K562 (cell line): Measurements from ENCODE around the gene SPTBN4. TPM values are rescaled to one million over a fixed set of nuclear protein-coding genes. Genes with fewer than 3 reads are reported as not detected.

Source experiments
- BRD4 ChIP-seq: fragments of 200-600 bp; sonication (generic); IDR thresholded peaks from 2 replicates; pipeline ENCODE4 v1.6.1; 2017; ENCODE audit warnings: inconsistent platforms
- CBFB ChIP-seq: sonication (generic); formaldehyde crosslinking; IDR thresholded peaks from 2 replicates; pipeline ENCODE4 v1.4.0; 2020; ENCODE audit warnings: mild to moderate bottlenecking, missing genetic modification reagents
- CC2D1A ChIP-seq: fragments of 450-650 bp; IDR thresholded peaks from 2 replicates; pipeline ENCODE4 v1.6.1; 2017; ENCODE audit warnings: mild to moderate bottlenecking
- EGR1 ChIP-seq: fragments of 450-650 bp; conservative IDR thresholded peaks from 2 replicates; pipeline ENCODE4 v1.6.1; 2017; ENCODE audit warnings: mild to moderate bottlenecking
- GABPB1 ChIP-seq: sonication (generic); formaldehyde crosslinking; IDR thresholded peaks from 2 replicates; pipeline ENCODE4 v1.8.0; 2022; ENCODE audit warnings: mild to moderate bottlenecking, missing genetic modification reagents
- HDGF ChIP-seq: fragments of 450-650 bp; IDR thresholded peaks from 2 replicates; pipeline ENCODE4 v1.6.1; 2016
- ID3 ChIP-seq, 2 experiments: fragments of 250-450 bp in 1 of 2; fragments of 450-650 bp in 1 of 2; sonication (Bioruptor Pico) in 1 of 2; IDR thresholded peaks; 2 replicates each; pipeline versions ENCODE4 v1.6.1 to v1.8.0; 2016 to 2021; ENCODE audit warnings: mild to moderate bottlenecking in 2 of 2, moderate library complexity in 2 of 2, missing compliant biosample characterization in 1 of 2, missing genetic modification characterization in 1 of 2
- KDM1A ChIP-seq, 2 experiments: fragments of 450-650 bp; IDR thresholded peaks; 2 replicates each; pipeline ENCODE4 v1.6.1; 2016; ENCODE audit warnings: mild to moderate bottlenecking in 2 of 2
- MXD1 ChIP-seq: fragments of 250-450 bp; sonication (Bioruptor Pico); IDR thresholded peaks from 2 replicates; pipeline ENCODE4 v1.8.0; 2021; ENCODE audit warnings: borderline replicate concordance, mild to moderate bottlenecking, moderate library complexity; ENCODE audit not compliant: poor library complexity, severe bottlenecking
- POLR2A ChIP-seq: fragments of 450-650 bp; conservative IDR thresholded peaks from 2 replicates; pipeline ENCODE4 v1.6.1; 2016
- POLR3A ChIP-seq: IDR thresholded peaks from 2 replicates; pipeline ENCODE4 v1.6.1; 2011; ENCODE audit warnings: borderline replicate concordance, mild to moderate bottlenecking, moderate library complexity; ENCODE audit not compliant: insufficient read length, insufficient read depth; ENCODE audit errors: extremely low read depth
- SMARCE1 ChIP-seq: fragments of 450-650 bp; IDR thresholded peaks from 2 replicates; pipeline ENCODE4 v1.7.1; 2016; ENCODE audit warnings: mild to moderate bottlenecking
- SPI1 ChIP-seq: IDR thresholded peaks from 2 replicates; pipeline ENCODE4 v1.6.1; 2011; ENCODE audit warnings: low read depth, low read length, control low read depth, borderline replicate concordance
- ZNF143 ChIP-seq: sonication (generic); formaldehyde crosslinking; IDR thresholded peaks from 2 replicates; pipeline ENCODE4 v1.9.0; 2022; ENCODE audit warnings: mild to moderate bottlenecking, missing genetic modification reagents
- ZNF639 ChIP-seq, 2 experiments: fragments of 200-800 bp in 1 of 2; sonication (Bioruptor generic) in 1 of 2; sonication (generic) in 1 of 2; formaldehyde crosslinking in 1 of 2; IDR thresholded peaks in 1 of 2; conservative IDR thresholded peaks in 1 of 2; 2 replicates each; pipeline versions ENCODE4 v1.5.0 to v1.6.1; 2016 to 2020; ENCODE audit warnings: missing compliant biosample characterization in 1 of 2, missing genetic modification characterization in 1 of 2, missing genetic modification reagents in 1 of 2
- polyA plus RNA-seq, 8 experiments: library from polyadenylated mRNA; depleted of rRNA in 4 of 8; stranded (reverse) in 5 of 8; unstranded in 3 of 8; fragments of >200 nt; fragmentation: Nextera tagmentation in 2 of 8; fragmentation: Illumina TruSeq in 1 of 8; extraction: Ambion mirVana in 2 of 8; extraction: Trizol in 1 of 8; gene quantifications; 2 replicates each; pipeline versions ENCODE4 v1.2.1 to v1.2.3, GENCODE V29; 2011 to 2014; ENCODE audit warnings: inconsistent platforms in 1 of 8, missing spikeins in 1 of 8
- total RNA-seq, 7 experiments: library from RNA; depleted of rRNA in 6 of 7; stranded (reverse); fragments of >200 nt in 6 of 7; fragmentation: Illumina TruSeq in 2 of 7; extraction: Trizol in 2 of 7; gene quantifications; 2 replicates each; pipeline versions ENCODE4 v1.2.1 to v1.2.3, GENCODE V29; 2011 to 2021; ENCODE audit warnings: low replicate concordance in 1 of 7
- TF ChIP-seq, protein P1 (sequence below): sonication (generic); formaldehyde crosslinking; IDR thresholded peaks from 2 replicates; pipeline ENCODE4 v1.8.0; 2022; ENCODE audit warnings: missing genetic modification reagents, mild to moderate bottlenecking, borderline replicate concordance
- TF ChIP-seq, protein P2 (sequence below): sonication (generic); formaldehyde crosslinking; IDR thresholded peaks from 2 replicates; pipeline ENCODE4 v1.8.1; 2023; ENCODE audit warnings: mild to moderate bottlenecking, missing genetic modification reagents, moderate library complexity
- TF ChIP-seq, protein P3 (sequence below): fragments of 450-650 bp; formaldehyde crosslinking; IDR thresholded peaks from 2 replicates; pipeline ENCODE4 v1.4.0; 2020; ENCODE audit warnings: mild to moderate bottlenecking
- TF ChIP-seq, protein P4 (sequence below): sonication (generic); formaldehyde crosslinking; IDR thresholded peaks from 2 replicates; pipeline ENCODE4 v1.8.1; 2023; ENCODE audit warnings: mild to moderate bottlenecking, missing genetic modification reagents

SPTBN4 gene
- total and polyA plus RNA-seq, 9 of the 15 experiments (the other 6 are each of a cell fraction or from before 2014, with no cell fraction given): 0.01 to 1.5 (median 0.86) TPM

- TF ChIP-seq, protein P1, sequence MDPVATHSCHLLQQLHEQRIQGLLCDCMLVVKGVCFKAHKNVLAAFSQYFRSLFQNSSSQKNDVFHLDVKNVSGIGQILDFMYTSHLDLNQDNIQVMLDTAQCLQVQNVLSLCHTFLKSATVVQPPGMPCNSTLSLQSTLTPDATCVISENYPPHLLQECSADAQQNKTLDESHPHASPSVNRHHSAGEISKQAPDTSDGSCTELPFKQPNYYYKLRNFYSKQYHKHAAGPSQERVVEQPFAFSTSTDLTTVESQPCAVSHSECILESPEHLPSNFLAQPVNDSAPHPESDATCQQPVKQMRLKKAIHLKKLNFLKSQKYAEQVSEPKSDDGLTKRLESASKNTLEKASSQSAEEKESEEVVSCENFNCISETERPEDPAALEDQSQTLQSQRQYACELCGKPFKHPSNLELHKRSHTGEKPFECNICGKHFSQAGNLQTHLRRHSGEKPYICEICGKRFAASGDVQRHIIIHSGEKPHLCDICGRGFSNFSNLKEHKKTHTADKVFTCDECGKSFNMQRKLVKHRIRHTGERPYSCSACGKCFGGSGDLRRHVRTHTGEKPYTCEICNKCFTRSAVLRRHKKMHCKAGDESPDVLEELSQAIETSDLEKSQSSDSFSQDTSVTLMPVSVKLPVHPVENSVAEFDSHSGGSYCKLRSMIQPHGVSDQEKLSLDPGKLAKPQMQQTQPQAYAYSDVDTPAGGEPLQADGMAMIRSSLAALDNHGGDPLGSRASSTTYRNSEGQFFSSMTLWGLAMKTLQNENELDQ (CRISPR knock-in tag): no peak
- no peak for TF ChIP-seq ZNF143 (CRISPR knock-in tag)
- TF ChIP-seq SPI1: no peak
- no peak for TF ChIP-seq POLR3A
- TF ChIP-seq, protein P2, sequence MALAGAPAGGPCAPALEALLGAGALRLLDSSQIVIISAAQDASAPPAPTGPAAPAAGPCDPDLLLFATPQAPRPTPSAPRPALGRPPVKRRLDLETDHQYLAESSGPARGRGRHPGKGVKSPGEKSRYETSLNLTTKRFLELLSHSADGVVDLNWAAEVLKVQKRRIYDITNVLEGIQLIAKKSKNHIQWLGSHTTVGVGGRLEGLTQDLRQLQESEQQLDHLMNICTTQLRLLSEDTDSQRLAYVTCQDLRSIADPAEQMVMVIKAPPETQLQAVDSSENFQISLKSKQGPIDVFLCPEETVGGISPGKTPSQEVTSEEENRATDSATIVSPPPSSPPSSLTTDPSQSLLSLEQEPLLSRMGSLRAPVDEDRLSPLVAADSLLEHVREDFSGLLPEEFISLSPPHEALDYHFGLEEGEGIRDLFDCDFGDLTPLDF (CRISPR knock-in tag): no peak
- TF ChIP-seq CC2D1A: no peak
- TF ChIP-seq SMARCE1: no peak
- TF ChIP-seq, protein P3, sequence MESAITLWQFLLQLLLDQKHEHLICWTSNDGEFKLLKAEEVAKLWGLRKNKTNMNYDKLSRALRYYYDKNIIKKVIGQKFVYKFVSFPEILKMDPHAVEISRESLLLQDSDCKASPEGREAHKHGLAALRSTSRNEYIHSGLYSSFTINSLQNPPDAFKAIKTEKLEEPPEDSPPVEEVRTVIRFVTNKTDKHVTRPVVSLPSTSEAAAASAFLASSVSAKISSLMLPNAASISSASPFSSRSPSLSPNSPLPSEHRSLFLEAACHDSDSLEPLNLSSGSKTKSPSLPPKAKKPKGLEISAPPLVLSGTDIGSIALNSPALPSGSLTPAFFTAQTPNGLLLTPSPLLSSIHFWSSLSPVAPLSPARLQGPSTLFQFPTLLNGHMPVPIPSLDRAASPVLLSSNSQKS (CRISPR knock-in tag): no peak
- TF ChIP-seq MXD1 (CRISPR knock-in tag): no peak
- TF ChIP-seq EGR1: peak; percentile 33
- no peak for TF ChIP-seq KDM1A (IDR thresholded peaks at IDR 0.05)
- no peak for TF ChIP-seq ZNF639 (CRISPR knock-in tag; conservative IDR thresholded peaks at IDR 0.05 in 1 of 2, IDR thresholded peaks at IDR 0.05 in 1 of 2)
- peak; percentile 87 for TF ChIP-seq GABPB1 (CRISPR knock-in tag)
- no peak for TF ChIP-seq ID3 (CRISPR knock-in tag; IDR thresholded peaks at IDR 0.05)
- no peak for TF ChIP-seq ID3 (tag; IDR thresholded peaks at IDR 0.05)
- peak; percentile 72 for TF ChIP-seq POLR2A
- no peak for TF ChIP-seq HDGF
- no peak for TF ChIP-seq BRD4
- TF ChIP-seq, protein P4, sequence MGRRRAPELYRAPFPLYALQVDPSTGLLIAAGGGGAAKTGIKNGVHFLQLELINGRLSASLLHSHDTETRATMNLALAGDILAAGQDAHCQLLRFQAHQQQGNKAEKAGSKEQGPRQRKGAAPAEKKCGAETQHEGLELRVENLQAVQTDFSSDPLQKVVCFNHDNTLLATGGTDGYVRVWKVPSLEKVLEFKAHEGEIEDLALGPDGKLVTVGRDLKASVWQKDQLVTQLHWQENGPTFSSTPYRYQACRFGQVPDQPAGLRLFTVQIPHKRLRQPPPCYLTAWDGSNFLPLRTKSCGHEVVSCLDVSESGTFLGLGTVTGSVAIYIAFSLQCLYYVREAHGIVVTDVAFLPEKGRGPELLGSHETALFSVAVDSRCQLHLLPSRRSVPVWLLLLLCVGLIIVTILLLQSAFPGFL: no peak
- TF ChIP-seq CBFB: no peak
These were observed 110.0 kb downstream of the SPTBN4 start, which contains the start of gene SHKBP1 (continued) for GRCh38 chr19:40576585-40577451.
